ENCODE results near the gene MVB12B.

MVB12B gene

GRCh38 chr9:126363847-126364671, 37.4 kb downstream of the MVB12B start:
- DNase-seq = no peak

- DNase-seq = no peak
Observed at GRCh38 chr9:126365780-126366179, 39.2 kb downstream of the MVB12B start.

- DNase-seq = no peak
Observed at GRCh38 chr9:126366366-126367011, 39.9 kb downstream of the MVB12B start.

- no peak for DNase-seq
Observed at GRCh38 chr9:126367139-126367538, 40.5 kb downstream of the MVB12B start.

DNA sequence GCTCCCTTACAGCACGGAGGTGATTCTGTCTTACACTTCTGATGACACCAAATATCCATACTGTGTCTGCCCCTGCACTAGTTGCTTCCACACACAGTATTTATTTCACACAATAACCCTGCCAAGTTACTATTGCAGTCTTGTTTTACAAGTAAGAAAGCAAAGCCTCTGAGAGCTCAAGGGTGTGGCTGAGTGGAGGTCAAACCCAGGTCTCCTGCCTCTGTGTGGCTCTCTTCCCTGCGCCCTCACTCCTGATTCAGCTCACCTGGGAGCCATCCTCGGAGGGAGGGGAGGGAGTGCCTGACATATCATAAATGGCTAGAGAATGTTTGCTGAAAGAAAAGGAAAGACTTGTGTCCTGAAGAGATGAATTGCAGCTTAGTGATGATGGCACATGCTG, 41.0 kb downstream of the MVB12B start:
- DNase-seq = no peak

DNA sequence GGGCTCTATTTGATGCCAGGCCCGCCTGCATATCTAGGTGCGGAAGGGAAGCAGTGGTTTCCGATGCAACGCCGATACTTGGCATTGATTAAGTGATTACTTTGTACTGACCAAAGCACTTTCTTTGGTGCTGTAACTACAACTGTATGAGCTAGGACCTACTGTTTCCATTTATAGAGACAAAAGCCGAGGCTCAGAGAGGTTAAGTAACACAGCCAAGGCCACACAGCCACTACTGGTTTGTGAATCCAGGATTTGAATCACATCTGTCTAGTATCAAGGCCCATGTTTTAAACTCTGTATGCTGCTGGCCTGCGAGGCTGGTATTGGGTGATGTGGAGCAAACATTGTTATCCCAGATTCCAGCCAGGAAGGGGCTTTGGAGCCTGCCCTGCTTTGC, 41.4 kb downstream of the MVB12B start:
- DNase-seq = no peak

DNA sequence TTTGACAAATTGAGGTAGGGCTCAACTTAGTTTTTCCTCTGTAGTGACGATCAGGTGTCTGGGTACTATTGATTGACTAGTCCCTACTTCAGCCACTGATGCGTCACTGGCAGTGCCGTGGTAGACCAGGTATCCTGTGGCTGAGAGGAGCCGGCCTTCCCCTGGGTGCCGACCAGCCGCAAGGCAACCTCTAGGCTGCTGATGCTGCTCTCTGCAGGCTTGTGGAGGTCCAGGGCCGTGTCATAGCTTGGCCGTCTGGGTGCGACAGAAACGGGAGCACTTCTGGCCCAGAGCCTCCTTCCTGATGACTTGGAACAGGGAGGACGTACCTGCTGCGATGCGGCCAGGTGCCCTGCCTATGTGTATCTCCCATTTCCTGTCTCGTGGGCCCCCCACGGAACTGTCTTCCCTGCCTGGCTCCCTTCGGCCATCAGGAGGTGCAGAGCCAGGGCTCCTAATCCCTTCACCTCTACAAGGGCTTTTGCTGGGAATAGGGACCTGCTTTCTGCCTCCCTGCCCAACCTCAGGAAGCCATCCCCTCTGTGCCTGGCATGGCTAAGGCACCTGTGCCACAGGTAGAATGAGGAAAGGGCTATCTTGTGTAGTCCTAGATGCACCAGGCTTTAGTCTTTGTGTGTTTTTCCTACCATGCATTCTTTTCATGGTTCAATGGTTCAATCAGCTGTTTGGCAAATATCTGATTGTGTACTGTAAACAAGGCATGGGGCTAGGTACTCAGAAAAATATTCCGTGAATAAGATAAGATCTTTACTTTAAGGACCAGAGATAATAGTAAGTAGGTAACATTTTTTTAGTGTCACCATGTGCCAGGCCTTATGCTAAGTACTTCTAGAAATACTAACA, 44.6 kb downstream of the MVB12B start:
- no peak for DNase-seq

DNA sequence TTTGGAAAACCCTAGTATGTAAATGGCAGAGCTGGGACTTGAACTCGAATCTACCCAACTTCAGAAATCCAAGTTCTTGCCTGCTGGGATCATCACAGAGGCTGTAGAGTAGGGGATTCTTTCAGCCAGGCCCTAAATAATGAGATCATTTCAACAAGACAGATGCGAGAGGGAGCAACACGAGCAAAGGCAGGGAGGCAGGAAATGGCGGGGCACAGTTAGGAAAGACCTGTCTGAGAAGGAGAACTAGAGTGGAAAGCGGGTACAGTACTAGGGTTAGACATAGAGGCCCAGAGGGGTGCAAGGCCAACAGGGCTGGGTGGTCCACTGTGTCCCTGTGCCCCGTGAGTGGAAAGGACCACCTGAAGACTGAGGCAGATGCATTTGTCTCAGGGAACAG, 46.1 kb downstream of the MVB12B start:
- DNase-seq = no peak

DNA sequence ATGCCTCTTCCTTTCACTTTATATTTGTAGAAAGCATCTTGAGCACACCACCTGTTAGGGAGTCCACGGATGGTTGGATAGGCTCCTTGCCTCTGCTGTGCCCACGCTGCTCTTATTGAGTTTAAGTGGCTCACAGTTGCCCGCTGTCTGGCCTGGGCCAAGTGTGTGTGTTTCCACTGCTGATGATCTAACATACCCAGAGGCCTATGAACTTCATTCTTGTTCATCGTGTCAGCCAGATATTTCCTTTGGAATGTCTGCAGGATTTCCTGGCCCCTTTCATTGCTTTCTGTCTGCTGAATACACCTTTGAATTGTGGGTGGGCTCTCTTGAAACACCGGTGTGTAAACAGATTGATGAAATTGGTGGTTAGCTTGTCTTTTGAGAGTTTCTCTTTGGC, 46.6 kb downstream of the MVB12B start:
- no peak for DNase-seq

- no peak for DNase-seq
Observed at GRCh38 chr9:126374366-126374781, 47.7 kb downstream of the MVB12B start.

GRCh38 chr9:126375386-126375785, 48.8 kb downstream of the MVB12B start:
- DNase-seq = no peak

DNA sequence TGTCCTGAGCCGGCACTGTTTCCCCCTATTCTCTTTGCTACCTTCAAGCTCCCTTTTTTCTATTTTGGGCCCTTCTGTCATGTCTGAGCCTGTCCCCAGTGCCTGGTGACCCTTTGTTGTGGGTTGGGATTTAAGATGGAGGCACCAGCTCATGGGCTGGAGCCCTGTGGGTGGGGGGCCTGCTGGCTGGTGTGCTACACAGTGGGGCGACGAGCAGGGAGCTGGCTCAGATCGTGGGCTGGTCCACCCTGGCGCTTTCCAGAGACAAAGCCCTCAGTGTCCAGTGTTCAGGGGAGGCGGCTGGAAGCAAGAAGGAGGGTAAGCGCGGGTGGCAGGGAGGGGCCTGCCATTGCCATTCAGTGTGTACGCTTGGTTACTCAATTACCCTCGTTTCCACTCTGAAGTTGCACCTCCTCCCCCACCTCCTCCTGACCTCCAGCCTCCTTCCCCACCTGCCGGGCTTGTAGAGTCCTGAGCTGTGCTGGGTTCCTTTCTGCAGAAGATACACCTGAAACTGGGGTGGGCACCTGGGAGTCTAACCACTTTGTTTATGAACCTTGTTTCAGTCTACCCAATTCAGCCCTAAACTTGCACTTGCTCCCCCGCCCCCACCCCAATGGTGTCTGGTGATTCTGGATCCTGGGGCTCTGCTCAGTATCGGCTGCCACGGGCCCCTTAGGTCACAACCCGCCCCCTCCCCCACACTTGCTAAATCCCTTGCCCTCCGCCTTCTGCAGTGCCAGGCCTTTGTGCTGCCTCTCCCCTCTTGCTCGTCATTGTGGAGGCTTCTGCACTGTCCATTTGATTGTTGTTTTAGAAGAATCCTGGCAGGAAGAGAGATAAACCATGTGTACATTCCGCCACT, 49.9 kb downstream of the MVB12B start:
- no peak for DNase-seq

GRCh38 chr9:126377176-126377509, 50.5 kb downstream of the MVB12B start:
- DNase-seq = no peak

GRCh38 chr9:126377536-126377935, 50.9 kb downstream of the MVB12B start:
- DNase-seq = no peak

GRCh38 chr9:126378761-126379160, 52.1 kb downstream of the MVB12B start:
- DNase-seq = no peak

- no peak for DNase-seq
Observed at GRCh38 chr9:126379661-126380360, 53.2 kb downstream of the MVB12B start.

DNA sequence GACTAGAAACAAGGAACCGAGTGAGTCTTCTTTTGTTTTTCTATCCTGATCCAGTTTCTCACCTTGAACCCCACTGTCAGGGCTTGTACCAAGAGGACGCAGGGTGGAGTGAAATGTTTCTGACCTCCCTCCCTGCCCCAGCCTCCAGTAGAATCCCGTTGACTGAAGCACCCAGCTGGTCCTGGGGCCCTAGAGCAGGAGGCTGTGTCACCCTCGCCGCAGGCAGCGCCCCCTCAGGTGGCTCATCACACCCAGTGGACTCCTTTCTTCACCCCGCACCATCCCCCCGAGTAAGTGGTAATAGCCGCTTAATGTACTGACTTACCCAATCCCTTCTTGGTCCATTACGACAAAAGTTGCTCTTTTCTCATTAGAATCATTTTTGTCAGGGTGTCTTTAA, 53.8 kb downstream of the MVB12B start:
- no peak for DNase-seq

- DNase-seq = no peak
Observed at GRCh38 chr9:126381195-126381594, 54.6 kb downstream of the MVB12B start.

DNA sequence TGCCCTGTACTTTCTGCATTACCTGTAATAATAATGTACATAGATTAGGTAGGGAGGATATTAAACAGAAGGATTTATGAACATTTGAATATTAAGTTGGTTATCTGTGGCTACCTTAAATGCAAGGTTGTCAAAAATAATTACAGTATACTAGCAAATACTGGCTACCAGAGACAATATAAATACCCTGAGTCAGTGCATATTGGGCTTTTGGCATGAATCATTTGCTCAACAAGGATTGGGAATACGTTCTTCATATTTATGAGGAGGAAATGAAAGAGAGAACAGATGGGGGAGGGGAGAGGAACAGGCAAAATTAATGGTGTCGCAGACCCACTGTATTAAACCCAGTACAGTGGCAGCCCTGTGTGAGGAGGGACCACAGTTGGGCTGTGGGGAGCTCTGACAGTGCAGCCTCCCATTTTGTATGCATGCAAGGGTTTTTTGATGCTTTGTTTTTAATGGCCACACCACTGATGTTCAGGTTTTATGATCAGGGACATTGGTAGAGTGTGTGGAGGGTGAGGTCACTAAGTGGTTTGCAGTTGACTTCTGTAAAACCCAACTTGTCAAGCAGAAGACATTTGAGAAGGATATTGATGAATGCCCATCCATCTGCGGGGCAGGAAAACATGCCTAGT, 56.9 kb downstream of the MVB12B start:
- DNase-seq = no peak

DNA sequence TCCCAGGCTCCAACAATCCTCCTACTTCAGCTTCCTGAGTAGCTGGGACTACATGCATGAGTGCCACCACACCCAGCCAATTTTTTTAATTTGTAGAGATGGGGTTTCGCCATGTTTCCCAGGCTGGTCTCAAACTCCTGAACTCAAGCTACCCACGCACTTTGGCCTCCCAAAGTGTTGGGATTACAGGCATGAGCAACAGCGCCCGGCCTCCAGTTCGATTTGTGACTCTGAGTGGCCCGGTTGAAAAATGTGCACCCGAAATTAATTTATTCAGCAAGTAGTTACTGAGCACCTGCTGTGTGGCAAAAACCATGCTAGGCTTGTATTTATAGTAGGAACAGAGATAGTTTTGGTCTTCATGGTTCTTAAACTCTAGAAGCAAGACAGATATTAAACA, 58.3 kb downstream of the MVB12B start:
- no peak for DNase-seq

GRCh38 chr9:126386088-126386487, 59.5 kb downstream of the MVB12B start:
- DNase-seq = no peak

DNA sequence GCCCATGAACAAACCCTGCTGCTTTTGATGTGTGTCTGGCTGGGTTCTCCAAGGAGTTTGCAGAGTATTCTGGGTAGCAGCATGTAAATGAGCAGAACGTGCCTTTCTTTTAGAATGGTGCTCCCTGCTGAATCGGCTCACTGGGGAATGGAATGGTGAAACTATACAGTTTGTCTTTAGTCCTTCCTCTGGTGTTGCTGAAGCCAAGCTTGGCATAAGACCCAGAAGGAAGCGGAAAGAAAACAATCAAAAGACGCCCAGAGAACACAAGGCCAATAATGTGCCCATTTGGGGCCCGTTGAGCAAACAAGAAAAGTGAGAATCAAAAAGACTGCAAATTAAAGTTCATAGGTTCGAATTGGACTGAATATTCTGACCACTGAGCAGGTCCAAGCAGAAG, 60.1 kb downstream of the MVB12B start:
- DNase-seq = no peak

All from left hindlimb (tissue), 1 donor.